Stimulated activated CD4-positive, alpha-beta T cell treated with anti-CD3 and anti-CD28 coated beads, Interleukin-2, amount 100 ng/mL, for 24 hours (primary cell): Measurements from ENCODE around the gene TPSG1.
"Not testable (repeated sequence)": the region's sequence is repeated elsewhere in the genome, so short reads cannot be mapped to it uniquely, and the experiment has no call there.

Experiments
- DNase-seq, 2 donors: peaks; one replicate each; pipeline ENCODE4 v3.0.0-alpha.2; 2020

Gene TPSG1

GRCh38 chr16:1256296-1256873 lies 31.3 kb upstream of the TPSG1 start:
- not testable (repeated sequence) for DNase-seq

- not testable (repeated sequence) for DNase-seq
These were observed 30.4 kb upstream of the TPSG1 start, which contains the start of gene TPSD1 for GRCh38 chr16:1255276-1256122. TSS of gene TPSD1 (plus strand) at chr16:1256069. CDS start at chr16:1256281, 212 bp downstream.

GRCh38 chr16:1254821-1255220 lies 29.8 kb upstream of the TPSG1 start:
- not testable (repeated sequence) for DNase-seq

- not testable (repeated sequence) for DNase-seq
These were observed 28.8 kb upstream of the TPSG1 start for GRCh38 chr16:1253701-1254364.

GRCh38 chr16:1249031-1249755 lies 24.1 kb upstream of the TPSG1 start:
- DNase-seq: not testable (repeated sequence)

GRCh38 chr16:1247903-1248537 lies 23.0 kb upstream of the TPSG1 start:
- DNase-seq: not testable (repeated sequence)

GRCh38 chr16:1245452-1246020 lies 20.5 kb upstream of the TPSG1 start:
- DNase-seq: no peak

- no peak for DNase-seq
These were observed 19.8 kb upstream of the TPSG1 start for GRCh38 chr16:1244881-1245280.

- not testable (repeated sequence) for DNase-seq
These were observed 19.1 kb upstream of the TPSG1 start for GRCh38 chr16:1243907-1244850.

- DNase-seq: not testable (repeated sequence)
These were observed 18.3 kb upstream of the TPSG1 start for GRCh38 chr16:1243363-1243762.

GRCh38 chr16:1241081-1241480 lies 16.0 kb upstream of the TPSG1 start:
- not testable (repeated sequence) for DNase-seq

GRCh38 chr16:1240436-1240835 lies 15.4 kb upstream of the TPSG1 start, which contains the start of gene TPSAB1:
TSS of gene TPSAB1 (plus strand) at chr16:1240705. CDS start at chr16:1240939, 234 bp downstream.
- not testable (repeated sequence) for DNase-seq

GRCh38 chr16:1239575-1239974 lies 14.5 kb upstream of the TPSG1 start:
- DNase-seq: not testable (repeated sequence)

- DNase-seq: not testable (repeated sequence)
These were observed 13.8 kb upstream of the TPSG1 start for GRCh38 chr16:1238909-1239308.

- DNase-seq: no peak
These were observed 12.9 kb upstream of the TPSG1 start for GRCh38 chr16:1237990-1238389.

GRCh38 chr16:1236659-1237058 lies 11.6 kb upstream of the TPSG1 start:
- not testable (repeated sequence) for DNase-seq

- DNase-seq: not testable (repeated sequence)
These were observed 7.1 kb upstream of the TPSG1 start for GRCh38 chr16:1232049-1232748.

- not testable (repeated sequence) for DNase-seq
These were observed 6.2 kb upstream of the TPSG1 start for GRCh38 chr16:1231301-1231700.

GRCh38 chr16:1230471-1231212 lies 5.6 kb upstream of the TPSG1 start:
- not testable (repeated sequence) for DNase-seq
